ENCODE data around the gene PHLDA2. TPM values are rescaled to one million over a fixed set of nuclear protein-coding genes. Genes with fewer than 3 reads are reported as not detected.

Gene PHLDA2
- total RNA-seq, 1 experiment from 2014 or later, result 195 TPM

- POLR2A ChIA-PET, result no interaction called here
- H3K4me1 ChIP-seq (ENCODE audit: control insufficient read depth, insufficient read depth, low read length), result peaks cover under 1% of the 10 kb centered on the region
- intact Hi-C loops (cut with micrococcal nuclease; ENCODE audit: unreplicated experiment) (no loop called here), in situ Hi-C loops (cut with HindIII; ENCODE audit: low pct_unique_long_range_greater_than_20kb, low sequenced_read_pairs) (no loop called here)
- DNase-seq (ENCODE audit: low read depth, low spot score), result no peak
- H3K4me3 ChIP-seq (ENCODE audit: low read depth in 2 of 2, low read length in 2 of 2), result no peak overlapping the region
- TSS peak; percentile 0 for BruUV-seq (replicated peaks)
- ATAC-seq, result no peak
- H3K9me3 ChIP-seq (ENCODE audit: control insufficient read depth, insufficient read depth, low read depth, low read length), result no peaks in the 10 kb centered on the region
- H3K27ac ChIP-seq (ENCODE audit: low read length), result no peak overlapping the region
- CTCF ChIA-PET, result no interaction called here
- peaks cover 56% of the 10 kb centered on the region for H3K36me3 ChIP-seq (ENCODE audit: control insufficient read depth, insufficient read depth, low read length)
- TF ChIP-seq REST (IDR thresholded peaks at IDR 0.05; ENCODE audit: insufficient read depth in 1 of 2, low read depth in 2 of 2, low read length in 1 of 2), result no peak
- no peak for TF ChIP-seq SIN3A (IDR thresholded peaks at IDR 0.05; ENCODE audit: borderline replicate concordance, insufficient read depth, low read depth, low read length)
- no peak for TF ChIP-seq TCF7L2 (IDR thresholded peaks at IDR 0.05; ENCODE audit: low read depth, low read length)
- no peak for TF ChIP-seq CTCF (IDR thresholded peaks at IDR 0.05)
- no peak for TF ChIP-seq POLR2AphosphoS5 (IDR thresholded peaks at IDR 0.05; ENCODE audit: low read depth, low read length)
- no peaks in the 10 kb centered on the region for H3K27me3 ChIP-seq (ENCODE audit: control insufficient read depth, insufficient read depth, low read length)
Measured at GRCh38 chr11:2950825-2951224, 21.6 kb upstream of the PHLDA2 start.

- intact Hi-C loops (cut with micrococcal nuclease; ENCODE audit: unreplicated experiment) (no loop called here), in situ Hi-C loops (cut with HindIII; ENCODE audit: low pct_unique_long_range_greater_than_20kb, low sequenced_read_pairs) (no loop called here)
- ATAC-seq, result no peak
- DNase-seq (ENCODE audit: low read depth, low spot score), result no peak
- CTCF ChIA-PET, result no interaction called here
- Histone ChIP-seq H3K4me1 (ENCODE audit: control insufficient read depth, insufficient read depth, low read length) (peaks cover 7% of the 10 kb centered on the region), H3K27ac (ENCODE audit: low read length) (no peak overlapping the region), H3K9me3 (ENCODE audit: control insufficient read depth, insufficient read depth, low read depth, low read length) (no peaks in the 10 kb centered on the region), H3K36me3 (ENCODE audit: control insufficient read depth, insufficient read depth, low read length) (peaks cover 55% of the 10 kb centered on the region), H3K27me3 (ENCODE audit: control insufficient read depth, insufficient read depth, low read length) (no peaks in the 10 kb centered on the region), H3K4me3 (ENCODE audit: low read depth in 2 of 2, low read length in 2 of 2) (no peak overlapping the region)
- no peak for TF ChIP-seq REST (IDR thresholded peaks at IDR 0.05; ENCODE audit: insufficient read depth in 1 of 2, low read depth in 2 of 2, low read length in 1 of 2)
- no peak for TF ChIP-seq SIN3A (IDR thresholded peaks at IDR 0.05; ENCODE audit: borderline replicate concordance, insufficient read depth, low read depth, low read length)
- no peak for TF ChIP-seq TCF7L2 (IDR thresholded peaks at IDR 0.05; ENCODE audit: low read depth, low read length)
- no peak for TF ChIP-seq CTCF (IDR thresholded peaks at IDR 0.05)
- TF ChIP-seq POLR2AphosphoS5 (IDR thresholded peaks at IDR 0.05; ENCODE audit: low read depth, low read length), result no peak
- BruUV-seq (replicated peaks), result no TSS peak
- POLR2A ChIA-PET, result no interaction called here
Measured at GRCh38 chr11:2949920-2950319, 20.7 kb upstream of the PHLDA2 start.

Measured in Panc1 (cell line).